GM12874 (cell line): ENCODE results near the gene MCTP2.

ENCODE experiments used
- TF ChIP-seq, protein P1 (sequence below): IDR thresholded peaks from 2 replicates; pipeline ENCODE4 v1.5.1; 2011; ENCODE audit warnings: low read depth, mild to moderate bottlenecking, control low read depth, low read length, moderate library complexity; ENCODE audit not compliant: insufficient read depth

Gene MCTP2

DNA sequence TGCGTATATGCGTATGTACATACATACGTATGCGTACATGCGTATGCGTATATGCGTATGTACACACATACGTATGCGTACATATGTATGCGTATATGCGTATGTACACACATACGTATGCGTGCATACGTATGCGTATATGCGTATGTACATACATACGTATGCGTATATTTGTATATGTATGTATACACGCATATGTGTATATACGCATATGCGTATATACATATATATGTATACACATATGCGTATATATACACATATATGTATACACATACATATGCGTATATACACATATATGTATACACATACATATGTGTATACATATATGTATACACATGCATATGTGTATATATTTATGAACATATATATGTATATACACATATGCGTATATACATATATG, 12.1 kb downstream of the MCTP2 start:
- TF ChIP-seq, protein P1, sequence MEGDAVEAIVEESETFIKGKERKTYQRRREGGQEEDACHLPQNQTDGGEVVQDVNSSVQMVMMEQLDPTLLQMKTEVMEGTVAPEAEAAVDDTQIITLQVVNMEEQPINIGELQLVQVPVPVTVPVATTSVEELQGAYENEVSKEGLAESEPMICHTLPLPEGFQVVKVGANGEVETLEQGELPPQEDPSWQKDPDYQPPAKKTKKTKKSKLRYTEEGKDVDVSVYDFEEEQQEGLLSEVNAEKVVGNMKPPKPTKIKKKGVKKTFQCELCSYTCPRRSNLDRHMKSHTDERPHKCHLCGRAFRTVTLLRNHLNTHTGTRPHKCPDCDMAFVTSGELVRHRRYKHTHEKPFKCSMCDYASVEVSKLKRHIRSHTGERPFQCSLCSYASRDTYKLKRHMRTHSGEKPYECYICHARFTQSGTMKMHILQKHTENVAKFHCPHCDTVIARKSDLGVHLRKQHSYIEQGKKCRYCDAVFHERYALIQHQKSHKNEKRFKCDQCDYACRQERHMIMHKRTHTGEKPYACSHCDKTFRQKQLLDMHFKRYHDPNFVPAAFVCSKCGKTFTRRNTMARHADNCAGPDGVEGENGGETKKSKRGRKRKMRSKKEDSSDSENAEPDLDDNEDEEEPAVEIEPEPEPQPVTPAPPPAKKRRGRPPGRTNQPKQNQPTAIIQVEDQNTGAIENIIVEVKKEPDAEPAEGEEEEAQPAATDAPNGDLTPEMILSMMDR = no peak

DNA sequence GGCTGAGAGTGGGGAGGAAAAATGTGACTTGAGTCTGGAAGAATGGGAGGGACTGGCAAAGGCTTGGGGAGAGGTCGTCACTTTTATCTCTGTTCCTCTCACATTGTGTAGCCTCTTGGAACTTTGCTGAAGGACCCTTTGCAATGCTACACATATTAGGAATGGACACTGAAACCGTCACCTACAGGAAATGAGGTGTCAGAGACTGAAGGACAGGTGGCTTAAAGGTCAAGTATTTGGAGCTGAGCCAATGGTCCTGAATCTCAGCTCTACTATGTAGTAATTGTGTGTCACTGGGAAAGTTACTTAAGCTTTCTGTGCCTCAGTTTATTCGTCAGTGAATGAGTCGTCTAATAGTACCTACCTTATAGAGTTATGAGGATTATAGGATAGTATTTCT, 14.7 kb downstream of the MCTP2 start:
- TF ChIP-seq, protein P1 = no peak

DNA sequence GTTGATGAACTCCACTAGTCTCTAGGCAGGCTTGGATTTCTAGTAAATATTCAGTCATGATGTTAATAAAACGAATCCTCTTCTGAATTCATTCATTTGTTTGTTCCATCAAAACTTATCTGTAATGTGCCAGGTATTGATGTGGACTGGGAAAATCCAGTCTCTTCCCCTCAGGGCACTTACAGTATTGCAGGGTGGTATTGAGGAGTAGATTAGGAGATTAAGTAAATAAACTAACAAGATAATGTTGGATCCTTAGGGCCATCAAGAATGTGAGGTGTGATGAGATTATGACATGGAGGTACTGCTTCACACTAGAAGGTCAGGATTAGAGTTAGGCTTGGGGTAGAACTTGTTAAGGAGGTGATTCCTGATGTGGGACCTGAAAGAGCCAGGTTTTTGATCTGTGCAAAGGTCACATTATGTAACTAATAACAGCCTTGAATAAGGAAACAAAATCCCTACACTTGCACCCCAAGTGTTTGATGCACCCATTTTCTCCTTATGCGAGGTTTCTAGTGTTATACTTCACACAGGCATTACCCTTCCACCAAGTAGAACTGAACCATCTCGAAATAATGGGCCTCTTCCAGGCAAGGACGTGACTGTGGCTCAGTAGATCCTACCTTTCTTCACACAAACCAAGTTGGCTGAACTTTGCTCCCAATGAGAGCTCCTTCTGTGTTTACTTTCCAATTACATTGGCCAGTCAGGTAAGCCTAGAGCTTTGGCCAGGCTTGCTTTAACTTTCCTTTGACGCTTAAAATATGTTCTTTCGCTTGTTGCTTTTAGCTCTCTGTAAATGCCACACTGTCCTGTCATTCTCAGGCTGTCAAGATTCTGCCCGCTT, 16.7 kb downstream of the MCTP2 start:
- TF ChIP-seq, protein P1 = no peak

DNA sequence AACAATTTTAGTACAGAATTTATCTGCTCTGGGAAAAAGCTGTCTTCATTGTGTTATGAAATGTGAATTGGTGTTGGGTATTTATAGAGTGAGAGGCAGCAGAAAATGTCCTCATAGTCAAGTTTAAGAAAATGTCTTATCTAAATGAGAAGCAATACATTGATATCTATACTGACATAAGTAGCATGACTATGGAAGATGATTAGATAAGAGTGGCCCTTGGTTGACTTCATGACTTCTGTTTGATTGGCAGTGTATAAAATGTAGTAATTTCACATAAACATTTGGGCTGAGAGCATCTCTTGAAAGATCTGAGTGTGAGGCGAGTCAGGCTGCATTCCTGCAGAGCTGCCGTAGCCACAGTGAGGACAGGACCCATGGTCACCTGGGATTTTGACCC, 19.4 kb downstream of the MCTP2 start:
- TF ChIP-seq, protein P1 = no peak

DNA sequence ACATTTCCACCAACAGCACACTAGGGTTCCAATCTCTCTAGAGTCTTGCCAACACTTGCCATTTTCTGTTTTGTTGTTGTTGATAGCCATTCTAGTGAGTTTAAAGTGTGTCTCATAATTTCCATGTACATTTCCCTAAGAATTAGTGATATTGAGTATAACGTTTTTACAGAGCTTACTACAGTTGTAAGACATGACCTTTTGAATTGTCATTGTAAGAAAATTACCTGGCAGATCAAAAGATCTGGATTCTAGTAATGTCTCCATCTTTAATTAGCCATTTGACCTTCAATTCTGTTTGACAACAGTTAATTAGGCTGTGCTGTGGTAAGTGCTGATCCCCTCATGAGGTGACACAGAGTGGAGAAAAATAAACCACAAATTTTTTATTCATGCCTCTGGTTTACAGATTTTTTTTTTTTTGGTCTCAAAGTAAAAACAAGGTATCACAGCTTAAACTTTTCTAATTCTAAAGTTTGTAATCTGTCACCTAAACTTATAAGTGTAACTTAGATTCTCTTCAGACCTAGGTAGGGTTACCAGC, 20.9 kb downstream of the MCTP2 start:
- TF ChIP-seq, protein P1 = no peak

DNA sequence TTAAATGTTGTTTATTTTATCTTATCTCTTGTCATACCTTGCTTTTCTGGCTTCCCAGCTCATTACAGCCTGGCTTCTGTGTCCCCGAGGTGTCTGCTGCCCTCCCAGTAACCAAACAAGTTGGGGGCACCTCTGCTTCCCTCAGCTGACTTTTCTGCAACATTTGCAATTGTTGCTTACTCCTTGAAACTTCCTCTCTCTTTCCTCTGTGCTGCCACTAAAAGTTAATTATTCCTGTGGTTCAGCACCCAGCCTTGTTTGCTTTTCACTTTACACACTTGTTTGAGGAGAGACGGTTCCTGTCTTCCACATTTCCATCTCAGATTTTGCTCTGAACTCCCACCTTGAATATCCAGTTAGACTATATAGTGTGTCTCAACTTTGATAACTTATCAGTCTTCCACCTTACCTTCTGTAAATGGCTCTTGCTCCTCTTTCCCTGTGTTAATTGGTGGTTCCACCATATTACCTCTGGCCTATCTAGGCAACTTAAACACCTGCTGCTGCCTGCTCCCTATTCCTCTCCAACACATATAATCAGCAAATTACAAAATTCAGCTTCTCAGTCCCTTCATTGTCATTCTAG, 21.6 kb downstream of the MCTP2 start:
- TF ChIP-seq, protein P1 = no peak

DNA sequence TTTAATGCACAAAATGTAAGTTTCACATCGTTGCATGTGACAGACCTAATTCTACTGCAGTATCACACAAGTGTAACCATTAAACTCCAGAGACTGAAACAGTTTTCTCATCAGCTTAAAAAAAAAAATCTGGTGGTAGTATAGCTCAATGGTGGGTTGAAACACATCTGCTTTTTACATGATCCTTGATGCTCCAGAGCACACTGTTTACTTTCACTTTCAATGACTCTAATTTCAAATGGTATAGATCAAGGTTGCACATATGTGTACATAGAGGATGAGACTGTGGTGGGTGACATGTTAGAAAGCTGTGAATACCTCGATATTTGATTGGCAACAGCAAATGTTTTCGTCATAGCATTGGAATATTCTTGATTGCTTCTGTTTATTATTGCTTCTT, 22.4 kb downstream of the MCTP2 start:
- TF ChIP-seq, protein P1 = no peak
